ENCODE data around the gene GMDS. TPM values are rescaled to one million over a fixed set of nuclear protein-coding genes. Genes with fewer than 3 reads are reported as not detected.

GMDS gene
- total and polyA plus RNA-seq, 2 of the 8 experiments (the other 6 are each of a cell fraction or from before 2014, with no cell fraction given) = 16.8 to 50.0 TPM

- Histone ChIP-seq H2AFZ (ENCODE audit: low read length) (no peak overlapping the region), H2BK20ac (ENCODE audit: low read length) (no peak overlapping the region), H4K8ac (ENCODE audit: extremely low read depth, insufficient read depth, low read length) (no peak overlapping the region; the same call in 1 of the 2 replicates), H3K9ac (replicated peaks in 1 of 4; ENCODE audit: extremely low read depth in 1 of 4, low read depth in 3 of 4, low read length in 3 of 4) (no peak overlapping the region), H4K91ac (replicated peaks; ENCODE audit: insufficient read length, low read length) (no peak overlapping the region), H3K27ac (ENCODE audit: low read depth, low read length) (no peak overlapping the region), H2BK15ac (ENCODE audit: low read length) (no peak overlapping the region), H3K23ac (ENCODE audit: insufficient read length) (no peak overlapping the region), H3K27me3 (replicated peaks in 1 of 4; ENCODE audit: control insufficient read depth in 3 of 4, extremely low read depth in 1 of 4, insufficient read depth in 3 of 4, low read length in 3 of 4) (peaks cover 87 to 99% (median 96%) of the 10 kb centered on the region in 4 experiments), H3K9me3 (ENCODE audit: insufficient read depth in 2 of 2, low read depth in 1 of 2, low read length in 1 of 2) (no peaks in the 10 kb centered on the region; a peak in 1 of 4 replicates), H3K36me3 (ENCODE audit: control insufficient read depth in 2 of 4, insufficient read depth in 4 of 4, low read length in 3 of 4) (peaks cover 0 to 11% (median 0%) of the 10 kb centered on the region in 4 experiments; a peak in 2 of 8 replicates), H3K4ac (replicated peaks; ENCODE audit: insufficient read length, low read depth, low read length) (no peak overlapping the region), H4K5ac (ENCODE audit: insufficient read length, low read depth, low read length) (no peak overlapping the region), H3K56ac (replicated peaks; ENCODE audit: insufficient read length, low read depth, low read length) (no peak overlapping the region), H2BK120ac (replicated peaks; ENCODE audit: low read depth, low read length) (no peak overlapping the region), H2AK5ac (ENCODE audit: low read depth, low read length) (no peak overlapping the region), H3K14ac (ENCODE audit: insufficient read length) (no peak overlapping the region), H3K18ac (ENCODE audit: extremely low read depth, low read length) (no peak overlapping the region), H2BK5ac (ENCODE audit: low read depth, low read length) (no peak overlapping the region), H2BK12ac (ENCODE audit: low read depth, low read length) (no peak overlapping the region), H4K20me1 (replicated peaks in 1 of 2; ENCODE audit: control insufficient read depth in 1 of 2, insufficient read depth in 2 of 2, low read length in 2 of 2) (peaks cover 23 to 31% of the 10 kb centered on the region in 2 experiments), H3K4me2 (ENCODE audit: insufficient read depth in 1 of 2, low read depth in 2 of 2, low read length in 2 of 2) (peak overlapping the region; percentile 61 to 65; a peak in 3 of 4 replicates), H3K79me1 (ENCODE audit: low read depth, low read length) (no peaks in the 10 kb centered on the region), H3K79me2 (ENCODE audit: control insufficient read depth in 1 of 2, insufficient read depth in 2 of 2, low read length in 2 of 2) (no peaks in the 10 kb centered on the region), H3K4me3 (ENCODE audit: extremely low read depth in 1 of 4, insufficient read depth in 2 of 4, low read depth in 3 of 4, low read length in 4 of 4) (peak overlapping the region in 2 of 4 experiments; percentile 8 to 51; a peak in 3 of 8 replicates), H3K4me1 (replicated peaks in 1 of 4; ENCODE audit: control insufficient read depth in 3 of 4, insufficient read depth in 4 of 4, low read length in 3 of 4) (peaks cover 0 to 22% (median 15%) of the 10 kb centered on the region in 4 experiments; a peak in 5 of 7 replicates), H3K23me2 (ENCODE audit: low read depth, low read length) (peaks cover 6% of the 10 kb centered on the region; the same call in 1 of the 2 replicates)
- ChIA-PET CTCF (ENCODE audit: partially characterized antibody) (interaction anchor here (0.9 to 2.6 kb wide), 3 partner anchors 8 to 18 kb away, joined by 3 to 9 read pairs (median 8); no protein-coding TSS in a partner anchor), POLR2A (ENCODE audit: partially characterized antibody) (interaction anchor here (0.9 to 1.0 kb wide), 2 partner anchors 8 to 10 kb away, joined by 3 to 5 read pairs; no protein-coding TSS in a partner anchor)
- peak; percentile 91 for TF ChIP-seq SUZ12 (IDR thresholded peaks at IDR 0.05; ENCODE audit: low read length)
- TF ChIP-seq EZH2 (IDR thresholded peaks at IDR 0.05; ENCODE audit: low read depth, low read length, severe bottlenecking) = peak; percentile 81
- no peak for TF ChIP-seq RNF2 (IDR thresholded peaks at IDR 0.05; ENCODE audit: borderline replicate concordance, low read depth, low read length, missing control alignments, poor library complexity, severe bottlenecking)
- 8% methylated on average over 12 of the region's 12 CpGs; no CpG with 5 or more reads in 1 of the 2 experiments for WGBS, 2 experiments (ENCODE audit: extremely low coverage in 1 of 2, insufficient coverage in 1 of 2, insufficient read length in 1 of 2, insufficient replicate concordance in 2 of 2, low coverage in 1 of 2, low lambda C conversion rate in 2 of 2, missing lambda C conversion rate in 1 of 2)
- DNase-seq (ENCODE audit: low read depth in 1 of 2, low spot score in 2 of 2) = no peak
- FAIRE-seq = no peak
These were observed 621.7 kb downstream of the GMDS start for GRCh38 chr6:1623769-1624057.
